AG09309 (cell line): ENCODE data around the gene CLRN2.

Experiments
- DNase-seq: peaks from one replicate; pipeline ENCODE4 v3.0.0-alpha.2; 2010; ENCODE audit warnings: low read depth
- H3K4me3 ChIP-seq: 2 replicates; pipeline ENCODE4 v1.5.1; 2011; ENCODE audit warnings: mild to moderate bottlenecking, low read depth, low read length, moderate library complexity; ENCODE audit not compliant: control insufficient read depth
- CTCF ChIP-seq: IDR thresholded peaks from 2 replicates; pipeline ENCODE4 v1.5.1; 2011; ENCODE audit warnings: mild to moderate bottlenecking, low read depth, low read length, inconsistent platforms; ENCODE audit not compliant: insufficient read depth, control insufficient read depth; ENCODE audit errors: missing control alignments

Gene CLRN2

GRCh38 chr4:17550549-17550948 lies 35.6 kb downstream of the CLRN2 start:
- no peak for TF ChIP-seq CTCF
- H3K4me3 ChIP-seq, result no peak overlapping the region

GRCh38 chr4:17552427-17552826 lies 37.5 kb downstream of the CLRN2 start:
- no peak for TF ChIP-seq CTCF
- no peak for DNase-seq
- no peak overlapping the region for H3K4me3 ChIP-seq

More at GRCh38 chr4:17550549-17550948, 35.6 kb downstream of the CLRN2 start:
- DNase-seq, result no peak

- no peak for DNase-seq
- no peak overlapping the region for H3K4me3 ChIP-seq
- no peak for TF ChIP-seq CTCF
Observed at GRCh38 chr4:17554568-17554967, 39.6 kb downstream of the CLRN2 start.

- no peak for DNase-seq
- TF ChIP-seq CTCF, result no peak
- H3K4me3 ChIP-seq, result no peak overlapping the region
Observed at GRCh38 chr4:17556498-17556897, 41.5 kb downstream of the CLRN2 start.

- no peak overlapping the region for H3K4me3 ChIP-seq
- TF ChIP-seq CTCF, result no peak
- no peak for DNase-seq
Observed at GRCh38 chr4:17557880-17558279, 42.9 kb downstream of the CLRN2 start.

- no peak for DNase-seq
- no peak for TF ChIP-seq CTCF
- H3K4me3 ChIP-seq, result no peak overlapping the region
Observed at GRCh38 chr4:17558941-17559708, 44.2 kb downstream of the CLRN2 start.

GRCh38 chr4:17559709-17560048 lies 44.7 kb downstream of the CLRN2 start:
- TF ChIP-seq CTCF, result no peak
- DNase-seq, result no peak
- H3K4me3 ChIP-seq, result no peak overlapping the region
